GM21723 (cell line): ENCODE measurements around the gene ARHGAP10.
"Not testable (repeated sequence)": the region's sequence is repeated elsewhere in the genome, so short reads cannot be mapped to it uniquely, and the experiment has no call there.

Experiments used
- ATAC-seq: cut with Tn5 transposase; IDR thresholded peaks from one replicate; pipeline ENCODE4 v1.9.1; 2021; ENCODE audit warnings: mild to moderate bottlenecking, moderate library complexity; ENCODE audit not compliant: unreplicated experiment

ARHGAP10 gene

GRCh38 chr4:148078061-148078460, 346.2 kb downstream of the ARHGAP10 start:
- ATAC-seq: no peak

GRCh38 chr4:148079961-148080360, 348.1 kb downstream of the ARHGAP10 start:
- no peak for ATAC-seq

GRCh38 chr4:148081267-148081666, 349.4 kb downstream of the ARHGAP10 start:
- ATAC-seq: no peak

GRCh38 chr4:148081745-148082144, 349.9 kb downstream of the ARHGAP10 start:
- no peak for ATAC-seq

- ATAC-seq: not testable (repeated sequence)
Observed at GRCh38 chr4:148083073-148083472, 351.2 kb downstream of the ARHGAP10 start.

GRCh38 chr4:148089624-148090023, 357.7 kb downstream of the ARHGAP10 start:
- no peak for ATAC-seq

- no peak for ATAC-seq
Observed at GRCh38 chr4:148090029-148090428, 358.1 kb downstream of the ARHGAP10 start.

- no peak for ATAC-seq
Observed at GRCh38 chr4:148090503-148091476, 358.9 kb downstream of the ARHGAP10 start.

- no peak for ATAC-seq
Observed at GRCh38 chr4:148091896-148092295, 360.0 kb downstream of the ARHGAP10 start.

- no peak for ATAC-seq
Observed at GRCh38 chr4:148092316-148093014, 360.6 kb downstream of the ARHGAP10 start.

- ATAC-seq: no peak
Observed at GRCh38 chr4:148093065-148093464, 361.2 kb downstream of the ARHGAP10 start.

GRCh38 chr4:148094149-148094548, 362.3 kb downstream of the ARHGAP10 start:
- no peak for ATAC-seq

- no peak for ATAC-seq
Observed at GRCh38 chr4:148095346-148095923, 363.5 kb downstream of the ARHGAP10 start.

- ATAC-seq: no peak
Observed at GRCh38 chr4:148097801-148098200, 365.9 kb downstream of the ARHGAP10 start.

GRCh38 chr4:148101235-148101634, 369.3 kb downstream of the ARHGAP10 start:
- no peak for ATAC-seq

GRCh38 chr4:148101790-148102189, 369.9 kb downstream of the ARHGAP10 start:
- ATAC-seq: no peak

- no peak for ATAC-seq
Observed at GRCh38 chr4:148103597-148104355, 371.9 kb downstream of the ARHGAP10 start.

- ATAC-seq: no peak
Observed at GRCh38 chr4:148108766-148109165, 376.9 kb downstream of the ARHGAP10 start.

GRCh38 chr4:148109216-148109615, 377.3 kb downstream of the ARHGAP10 start:
- no peak for ATAC-seq

- ATAC-seq: no peak
Observed at GRCh38 chr4:148110169-148110568, 378.3 kb downstream of the ARHGAP10 start.
